ENCODE data around the gene CHRND.

DNA sequence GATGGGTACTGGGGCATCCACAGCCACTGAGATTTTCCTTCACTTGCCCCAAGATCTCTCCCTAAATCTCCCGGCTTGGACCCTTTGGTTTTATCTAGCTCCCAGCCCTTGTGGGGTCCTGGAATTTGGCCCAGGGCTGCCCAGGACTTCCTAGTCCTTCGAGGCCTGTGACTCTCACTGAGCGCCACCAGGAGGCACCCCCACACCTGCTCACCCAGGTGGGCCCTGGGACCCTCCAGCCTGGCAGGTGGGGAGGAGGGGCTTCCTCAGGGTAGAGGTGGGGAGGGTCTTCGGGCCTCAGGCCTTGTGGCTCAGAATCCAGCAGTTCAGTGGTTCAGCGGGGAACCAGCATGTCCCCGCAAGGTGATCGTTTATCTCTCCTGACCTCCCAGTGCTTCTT, 17.7 kb upstream of the CHRND start:
- TF ChIP-seq CTCF (IDR thresholded peaks at IDR 0.05) (no peak), POLR2A (IDR thresholded peaks at IDR 0.05) (no peak)

All from heart left ventricle (tissue), 13 donors.